Measurements from ENCODE around the gene PAX5.

PAX5 gene

DNA sequence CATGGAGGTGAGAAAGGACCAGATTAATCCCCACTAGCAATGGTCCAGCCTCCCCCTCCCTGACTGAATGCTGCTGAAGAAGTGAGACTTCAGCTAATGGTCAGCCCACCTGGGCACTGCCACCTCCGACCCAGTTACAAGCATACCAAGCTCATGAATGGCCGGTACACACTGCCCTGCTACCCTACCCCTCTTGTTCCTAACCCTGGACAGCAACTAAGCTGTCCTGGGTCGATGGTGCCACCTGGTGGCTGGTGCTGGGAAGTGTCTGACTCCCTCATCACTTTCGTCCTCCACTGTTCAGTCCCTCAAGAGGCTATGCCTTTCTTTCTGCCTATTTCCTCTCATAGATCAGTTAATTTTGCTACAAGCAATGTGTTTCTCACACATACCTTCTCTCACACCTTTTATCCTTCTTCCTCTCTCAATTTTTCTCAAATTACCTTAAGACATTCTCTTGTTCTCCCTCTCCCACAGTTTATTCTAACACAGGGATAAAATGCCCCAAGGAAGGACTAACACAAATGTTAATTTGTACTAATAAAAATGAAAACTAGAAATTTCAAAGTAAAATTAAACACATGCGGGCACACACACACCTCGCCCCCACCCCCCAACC, 42.4 kb downstream of the PAX5 start:
- no peaks in the 10 kb centered on the region for H3K9me3 ChIP-seq (ENCODE audit: severe bottlenecking)
- no peak overlapping the region for H3K4me3 ChIP-seq (ENCODE audit: severe bottlenecking)
- DNase-seq (ENCODE audit: low spot score) (peak; percentile 28), ATAC-seq (ENCODE audit: low read depth) (peak; percentile 24; the same call in 1 of the 3 replicates)
- no peak overlapping the region for H3K27ac ChIP-seq (ENCODE audit: poor library complexity, severe bottlenecking)
- H3K27me3 ChIP-seq (ENCODE audit: insufficient read depth, poor library complexity, severe bottlenecking): peaks cover 30% of the 10 kb centered on the region
- TF ChIP-seq CTCF (IDR thresholded peaks at IDR 0.05; ENCODE audit: poor library complexity, severe bottlenecking): peak; percentile 80
- no peaks in the 10 kb centered on the region for H3K36me3 ChIP-seq (ENCODE audit: low read depth)
- no peaks in the 10 kb centered on the region for H3K4me1 ChIP-seq (ENCODE audit: insufficient read depth, poor library complexity, severe bottlenecking)

GRCh38 chr9:36988848-36989247, 45.2 kb downstream of the PAX5 start:
- H3K36me3 ChIP-seq (ENCODE audit: low read depth): no peaks in the 10 kb centered on the region
- H3K9me3 ChIP-seq (ENCODE audit: severe bottlenecking): no peaks in the 10 kb centered on the region
- H3K27me3 ChIP-seq (ENCODE audit: insufficient read depth, poor library complexity, severe bottlenecking): peaks cover 57% of the 10 kb centered on the region
- ATAC-seq (ENCODE audit: low read depth): no peak
- TF ChIP-seq CTCF (IDR thresholded peaks at IDR 0.05; ENCODE audit: poor library complexity, severe bottlenecking): no peak
- no peak overlapping the region for H3K4me3 ChIP-seq (ENCODE audit: severe bottlenecking)
- no peak for DNase-seq (ENCODE audit: low spot score)
- H3K4me1 ChIP-seq (ENCODE audit: insufficient read depth, poor library complexity, severe bottlenecking): no peaks in the 10 kb centered on the region
- no peak overlapping the region for H3K27ac ChIP-seq (ENCODE audit: poor library complexity, severe bottlenecking)

- Histone ChIP-seq H3K36me3 (ENCODE audit: low read depth) (no peaks in the 10 kb centered on the region), H3K4me3 (ENCODE audit: severe bottlenecking) (no peak overlapping the region), H3K27me3 (ENCODE audit: insufficient read depth, poor library complexity, severe bottlenecking) (peaks cover 65% of the 10 kb centered on the region), H3K27ac (ENCODE audit: poor library complexity, severe bottlenecking) (no peak overlapping the region), H3K4me1 (ENCODE audit: insufficient read depth, poor library complexity, severe bottlenecking) (no peaks in the 10 kb centered on the region), H3K9me3 (ENCODE audit: severe bottlenecking) (no peaks in the 10 kb centered on the region)
- TF ChIP-seq CTCF (IDR thresholded peaks at IDR 0.05; ENCODE audit: poor library complexity, severe bottlenecking): no peak
- peak; percentile 48 for DNase-seq (ENCODE audit: low spot score)
- peak; percentile 71 for ATAC-seq (ENCODE audit: low read depth)
Observed at GRCh38 chr9:36987891-36988290, 46.2 kb downstream of the PAX5 start.

GRCh38 chr9:36987409-36987808, 46.7 kb downstream of the PAX5 start:
- Histone ChIP-seq H3K27me3 (ENCODE audit: insufficient read depth, poor library complexity, severe bottlenecking) (peaks cover 67% of the 10 kb centered on the region), H3K9me3 (ENCODE audit: severe bottlenecking) (no peaks in the 10 kb centered on the region), H3K4me3 (ENCODE audit: severe bottlenecking) (no peak overlapping the region), H3K27ac (ENCODE audit: poor library complexity, severe bottlenecking) (no peak overlapping the region), H3K36me3 (ENCODE audit: low read depth) (no peaks in the 10 kb centered on the region), H3K4me1 (ENCODE audit: insufficient read depth, poor library complexity, severe bottlenecking) (no peaks in the 10 kb centered on the region)
- TF ChIP-seq CTCF (IDR thresholded peaks at IDR 0.05; ENCODE audit: poor library complexity, severe bottlenecking): no peak
- DNase-seq (ENCODE audit: low spot score) (peak; percentile 17), ATAC-seq (ENCODE audit: low read depth) (no peak)

All from RWPE2 (cell line).